HepG2 (cell line): ENCODE measurements around the gene G6PC2. TPM values are rescaled to one million over a fixed set of nuclear protein-coding genes. Genes with fewer than 3 reads are reported as not detected.

Experiments
- CAMTA2 ChIP-seq: sonication (generic); formaldehyde crosslinking; IDR thresholded peaks from 2 replicates; pipeline ENCODE4 v1.4.0; 2020; ENCODE audit warnings: mild to moderate bottlenecking, missing genetic modification reagents, borderline replicate concordance
- FOXK1 ChIP-seq: sonication (generic); formaldehyde crosslinking; IDR thresholded peaks from 2 replicates; pipeline ENCODE4 v1.4.0; 2020; ENCODE audit warnings: low read depth, missing genetic modification reagents, borderline replicate concordance
- GPN1 ChIP-seq: sonication (generic); formaldehyde crosslinking; IDR thresholded peaks from 2 replicates; pipeline ENCODE4 v1.5.1; 2020; ENCODE audit warnings: missing genetic modification reagents, borderline replicate concordance
- KLF6 ChIP-seq: IDR thresholded peaks from 2 replicates; pipeline ENCODE4 v1.8.0; 2016; ENCODE audit warnings: missing biosample characterization, missing genetic modification reagents
- MIXL1 ChIP-seq: IDR thresholded peaks from 2 replicates; pipeline ENCODE4 v1.6.1; 2016
- RNF2 ChIP-seq: fragments of 450-650 bp; conservative IDR thresholded peaks from 2 replicates; pipeline ENCODE4 v1.6.1; 2016; ENCODE audit warnings: low read depth
- TGIF2 ChIP-seq: IDR thresholded peaks from 2 replicates; pipeline ENCODE4 v1.6.1; 2016; ENCODE audit warnings: control low read depth, missing compliant biosample characterization
- ZBTB38 ChIP-seq: sonication (generic); formaldehyde crosslinking; IDR thresholded peaks from 2 replicates; pipeline ENCODE4 v1.5.1; 2020; ENCODE audit warnings: mild to moderate bottlenecking, missing genetic modification reagents
- ZBTB7B ChIP-seq: sonication (generic); formaldehyde crosslinking; IDR thresholded peaks from 2 replicates; pipeline ENCODE4 v1.4.0; 2020; ENCODE audit warnings: missing genetic modification reagents
- ZNF3 ChIP-seq: IDR thresholded peaks from 2 replicates; pipeline ENCODE4 v1.7.0; 2017; ENCODE audit warnings: inconsistent platforms
- ZNF674 ChIP-seq: sonication (generic); formaldehyde crosslinking; IDR thresholded peaks from 2 replicates; pipeline ENCODE4 v1.5.0; 2020; ENCODE audit warnings: low read depth, mild to moderate bottlenecking, missing genetic modification reagents
- ZNF709 ChIP-seq: sonication (generic); formaldehyde crosslinking; IDR thresholded peaks from 2 replicates; pipeline ENCODE4 v1.5.0; 2020; ENCODE audit warnings: mild to moderate bottlenecking, missing genetic modification reagents
- ZNF737 ChIP-seq: sonication (generic); formaldehyde crosslinking; IDR thresholded peaks from 2 replicates; pipeline ENCODE4 v1.5.0; 2020; ENCODE audit warnings: missing genetic modification reagents, mild to moderate bottlenecking, borderline replicate concordance
- ZNF775 ChIP-seq: sonication (generic); formaldehyde crosslinking; IDR thresholded peaks from 2 replicates; pipeline ENCODE4 v1.4.0; 2020; ENCODE audit warnings: missing genetic modification reagents, mild to moderate bottlenecking, moderate library complexity, borderline replicate concordance
- ZNF83 ChIP-seq: sonication (generic); formaldehyde crosslinking; IDR thresholded peaks from 2 replicates; pipeline ENCODE4 v1.4.0; 2020; ENCODE audit warnings: missing genetic modification reagents, mild to moderate bottlenecking, borderline replicate concordance
- ZSCAN20 ChIP-seq: sonication (generic); formaldehyde crosslinking; IDR thresholded peaks from 2 replicates; pipeline ENCODE4 v1.4.0; 2020; ENCODE audit warnings: missing genetic modification reagents, mild to moderate bottlenecking, borderline replicate concordance
- ZSCAN9 ChIP-seq: IDR thresholded peaks from 2 replicates; pipeline ENCODE4 v1.6.1; 2016; ENCODE audit warnings: borderline replicate concordance
- polyA plus RNA-seq, 8 experiments: library from polyadenylated mRNA; depleted of rRNA in 3 of 8; stranded (reverse) in 7 of 8; unstranded in 1 of 8; fragments of >200 nt; fragmentation: Illumina TruSeq in 4 of 8; extraction: Trizol in 4 of 8; gene quantifications; 2 replicates each; pipeline versions ENCODE4 v1.2.1 to v1.2.3, GENCODE V29; 2011 to 2016; ENCODE audit warnings: low read depth in 4 of 8, missing spikeins in 1 of 8, mixed read lengths in 1 of 8; ENCODE audit not compliant: insufficient read depth in 1 of 8
- total RNA-seq, 5 experiments: library from RNA; depleted of rRNA; stranded (reverse); fragments of >200 nt; fragmentation: Illumina TruSeq; extraction: Trizol; gene quantifications; 2 replicates each; pipeline ENCODE4 v1.2.3, GENCODE V29; 2016; ENCODE audit warnings: low read depth in 1 of 5
- TF ChIP-seq, protein P1 (sequence below): IDR thresholded peaks from 2 replicates; pipeline ENCODE4 v1.6.1; 2016; ENCODE audit warnings: missing genetic modification reagents, missing compliant biosample characterization
- TF ChIP-seq, protein P2 (sequence below): IDR thresholded peaks from 2 replicates; pipeline ENCODE4 v1.6.1; 2016; ENCODE audit warnings: low read depth, control low read depth
- TF ChIP-seq, protein P3 (sequence below): sonication (generic); formaldehyde crosslinking; IDR thresholded peaks from 2 replicates; pipeline ENCODE4 v1.9.0; 2021; ENCODE audit warnings: missing genetic modification reagents, borderline replicate concordance
- TF ChIP-seq, protein P4 (sequence below): sonication (generic); formaldehyde crosslinking; IDR thresholded peaks from 2 replicates; pipeline ENCODE4 v1.4.0; 2020; ENCODE audit warnings: mild to moderate bottlenecking, low read depth, missing genetic modification reagents
- TF ChIP-seq, protein P5 (sequence below): sonication (generic); formaldehyde crosslinking; IDR thresholded peaks from 2 replicates; pipeline ENCODE4 v1.8.0; 2022; ENCODE audit warnings: mild to moderate bottlenecking, missing genetic modification reagents
- TF ChIP-seq, protein P6 (sequence below): sonication (generic); formaldehyde crosslinking; IDR thresholded peaks from 2 replicates; pipeline ENCODE4 v1.8.0; 2022; ENCODE audit warnings: missing genetic modification reagents, mild to moderate bottlenecking, borderline replicate concordance

G6PC2 gene
- total and polyA plus RNA-seq, 2 of the 13 experiments (the other 11 are each of a cell fraction or from before 2014, with no cell fraction given), result not detected

DNA sequence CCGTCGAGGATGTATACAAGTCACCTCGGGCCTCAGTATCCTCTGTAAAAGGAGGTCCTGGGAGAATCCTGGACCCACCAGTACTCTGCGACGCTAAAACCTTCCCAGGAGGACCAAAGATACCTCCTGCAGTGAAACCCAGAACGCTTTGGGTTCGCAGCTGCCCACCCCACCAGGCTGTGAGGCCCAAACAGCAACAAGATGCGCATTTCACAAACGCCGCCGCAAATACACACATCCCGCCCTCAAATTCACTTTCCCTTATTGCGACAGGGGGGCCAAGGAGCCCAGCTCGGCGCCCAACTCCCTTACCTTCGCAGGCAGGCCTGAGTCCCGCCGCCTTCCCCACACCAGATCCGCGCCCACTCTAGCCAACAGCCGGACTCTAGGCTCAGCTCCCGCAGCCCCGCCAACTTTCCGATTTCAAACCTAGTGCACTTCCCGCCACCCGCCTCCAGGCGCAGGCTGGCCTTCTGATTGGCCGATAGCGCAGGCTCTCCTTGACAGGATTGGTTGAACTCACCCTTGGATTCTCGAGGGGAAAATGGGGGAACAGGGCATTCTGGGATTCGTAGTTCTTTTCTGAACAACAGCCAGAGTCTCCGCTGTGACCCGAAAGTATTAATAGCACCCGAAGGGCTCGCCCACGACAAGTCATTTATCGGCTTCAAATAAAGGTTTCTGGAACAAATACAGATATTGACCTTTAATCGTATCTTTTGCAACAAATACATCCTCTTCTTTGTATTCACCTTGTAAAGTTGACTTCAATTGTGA, 10.9 kb upstream of the G6PC2 start, which contains the start of gene SPC25 (continued):
- TF ChIP-seq ZNF775 (no peak), ZSCAN20 (CRISPR knock-in tag) (0 out of 2 replicates have a peak, but pooled peaks have one; percentile 38), ZNF83 (peak; percentile 86; the same call in 1 of the 2 replicates), RNF2 (0 out of 2 replicates have a peak, but pooled peaks have one; percentile 42), KLF6 (CRISPR knock-in tag) (no peak), ZNF709 (CRISPR knock-in tag) (no peak), ZBTB7B (CRISPR knock-in tag) (no peak; the same call in none of the 2 replicates), GPN1 (CRISPR knock-in tag) (no peak), ZNF674 (CRISPR knock-in tag) (no peak), ZSCAN9 (CRISPR knock-in tag) (no peak), MIXL1 (peak; percentile 64), ZNF737 (CRISPR knock-in tag) (0 out of 2 replicates have a peak, but pooled peaks have one; percentile 31), ZNF3 (CRISPR knock-in tag) (no peak), ZBTB38 (no peak; the same call in 1 of the 2 replicates), CAMTA2 (CRISPR knock-in tag) (no peak), TGIF2 (CRISPR knock-in tag) (peak; percentile 63; the same call in 1 of the 2 replicates), FOXK1 (CRISPR knock-in tag) (peak; percentile 63; the same call in 1 of the 2 replicates)
- TF ChIP-seq, protein P1, sequence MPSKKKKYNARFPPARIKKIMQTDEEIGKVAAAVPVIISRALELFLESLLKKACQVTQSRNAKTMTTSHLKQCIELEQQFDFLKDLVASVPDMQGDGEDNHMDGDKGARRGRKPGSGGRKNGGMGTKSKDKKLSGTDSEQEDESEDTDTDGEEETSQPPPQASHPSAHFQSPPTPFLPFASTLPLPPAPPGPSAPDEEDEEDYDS, result peak; percentile 85
- TF ChIP-seq, protein P2, sequence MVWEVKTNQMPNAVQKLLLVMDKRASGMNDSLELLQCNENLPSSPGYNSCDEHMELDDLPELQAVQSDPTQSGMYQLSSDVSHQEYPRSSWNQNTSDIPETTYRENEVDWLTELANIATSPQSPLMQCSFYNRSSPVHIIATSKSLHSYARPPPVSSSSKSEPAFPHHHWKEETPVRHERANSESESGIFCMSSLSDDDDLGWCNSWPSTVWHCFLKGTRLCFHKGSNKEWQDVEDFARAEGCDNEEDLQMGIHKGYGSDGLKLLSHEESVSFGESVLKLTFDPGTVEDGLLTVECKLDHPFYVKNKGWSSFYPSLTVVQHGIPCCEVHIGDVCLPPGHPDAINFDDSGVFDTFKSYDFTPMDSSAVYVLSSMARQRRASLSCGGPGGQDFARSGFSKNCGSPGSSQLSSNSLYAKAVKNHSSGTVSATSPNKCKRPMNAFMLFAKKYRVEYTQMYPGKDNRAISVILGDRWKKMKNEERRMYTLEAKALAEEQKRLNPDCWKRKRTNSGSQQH (CRISPR knock-in tag), result peak; percentile 63; the same call in 1 of the 2 replicates
- TF ChIP-seq, protein P3, sequence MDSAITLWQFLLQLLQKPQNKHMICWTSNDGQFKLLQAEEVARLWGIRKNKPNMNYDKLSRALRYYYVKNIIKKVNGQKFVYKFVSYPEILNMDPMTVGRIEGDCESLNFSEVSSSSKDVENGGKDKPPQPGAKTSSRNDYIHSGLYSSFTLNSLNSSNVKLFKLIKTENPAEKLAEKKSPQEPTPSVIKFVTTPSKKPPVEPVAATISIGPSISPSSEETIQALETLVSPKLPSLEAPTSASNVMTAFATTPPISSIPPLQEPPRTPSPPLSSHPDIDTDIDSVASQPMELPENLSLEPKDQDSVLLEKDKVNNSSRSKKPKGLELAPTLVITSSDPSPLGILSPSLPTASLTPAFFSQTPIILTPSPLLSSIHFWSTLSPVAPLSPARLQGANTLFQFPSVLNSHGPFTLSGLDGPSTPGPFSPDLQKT (CRISPR knock-in tag), result no peak
- TF ChIP-seq, protein P4, sequence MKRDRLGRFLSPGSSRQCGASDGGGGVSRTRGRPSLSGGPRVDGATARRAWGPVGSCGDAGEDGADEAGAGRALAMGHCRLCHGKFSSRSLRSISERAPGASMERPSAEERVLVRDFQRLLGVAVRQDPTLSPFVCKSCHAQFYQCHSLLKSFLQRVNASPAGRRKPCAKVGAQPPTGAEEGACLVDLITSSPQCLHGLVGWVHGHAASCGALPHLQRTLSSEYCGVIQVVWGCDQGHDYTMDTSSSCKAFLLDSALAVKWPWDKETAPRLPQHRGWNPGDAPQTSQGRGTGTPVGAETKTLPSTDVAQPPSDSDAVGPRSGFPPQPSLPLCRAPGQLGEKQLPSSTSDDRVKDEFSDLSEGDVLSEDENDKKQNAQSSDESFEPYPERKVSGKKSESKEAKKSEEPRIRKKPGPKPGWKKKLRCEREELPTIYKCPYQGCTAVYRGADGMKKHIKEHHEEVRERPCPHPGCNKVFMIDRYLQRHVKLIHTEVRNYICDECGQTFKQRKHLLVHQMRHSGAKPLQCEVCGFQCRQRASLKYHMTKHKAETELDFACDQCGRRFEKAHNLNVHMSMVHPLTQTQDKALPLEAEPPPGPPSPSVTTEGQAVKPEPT (CRISPR knock-in tag), result no peak
- TF ChIP-seq, protein P5, sequence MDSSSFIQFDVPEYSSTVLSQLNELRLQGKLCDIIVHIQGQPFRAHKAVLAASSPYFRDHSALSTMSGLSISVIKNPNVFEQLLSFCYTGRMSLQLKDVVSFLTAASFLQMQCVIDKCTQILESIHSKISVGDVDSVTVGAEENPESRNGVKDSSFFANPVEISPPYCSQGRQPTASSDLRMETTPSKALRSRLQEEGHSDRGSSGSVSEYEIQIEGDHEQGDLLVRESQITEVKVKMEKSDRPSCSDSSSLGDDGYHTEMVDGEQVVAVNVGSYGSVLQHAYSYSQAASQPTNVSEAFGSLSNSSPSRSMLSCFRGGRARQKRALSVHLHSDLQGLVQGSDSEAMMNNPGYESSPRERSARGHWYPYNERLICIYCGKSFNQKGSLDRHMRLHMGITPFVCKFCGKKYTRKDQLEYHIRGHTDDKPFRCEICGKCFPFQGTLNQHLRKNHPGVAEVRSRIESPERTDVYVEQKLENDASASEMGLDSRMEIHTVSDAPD, result no peak
- TF ChIP-seq, protein P6, sequence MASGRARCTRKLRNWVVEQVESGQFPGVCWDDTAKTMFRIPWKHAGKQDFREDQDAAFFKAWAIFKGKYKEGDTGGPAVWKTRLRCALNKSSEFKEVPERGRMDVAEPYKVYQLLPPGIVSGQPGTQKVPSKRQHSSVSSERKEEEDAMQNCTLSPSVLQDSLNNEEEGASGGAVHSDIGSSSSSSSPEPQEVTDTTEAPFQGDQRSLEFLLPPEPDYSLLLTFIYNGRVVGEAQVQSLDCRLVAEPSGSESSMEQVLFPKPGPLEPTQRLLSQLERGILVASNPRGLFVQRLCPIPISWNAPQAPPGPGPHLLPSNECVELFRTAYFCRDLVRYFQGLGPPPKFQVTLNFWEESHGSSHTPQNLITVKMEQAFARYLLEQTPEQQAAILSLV (CRISPR knock-in tag), result no peak
